HEK293T (cell line): Measurements from ENCODE around the gene C6orf163.

Experiments used
- ARNT ChIP-seq: fragments of 450-650 bp; IDR thresholded peaks from 2 replicates; pipeline ENCODE4 v1.6.1; 2017; ENCODE audit warnings: mild to moderate bottlenecking
- BHLHE40 ChIP-seq: fragments of 450-650 bp; IDR thresholded peaks from 2 replicates; pipeline ENCODE4 v1.6.1; 2016; ENCODE audit warnings: mild to moderate bottlenecking, moderate library complexity, borderline replicate concordance
- ELF4 ChIP-seq: fragments of 450-650 bp; IDR thresholded peaks from 2 replicates; pipeline ENCODE4 v1.6.1; 2017; ENCODE audit warnings: antibody characterized with exemption
- FOXA1 ChIP-seq: fragments of 450-650 bp; IDR thresholded peaks from 2 replicates; pipeline ENCODE4 v1.6.1; 2016; ENCODE audit warnings: mild to moderate bottlenecking
- FOXK2 ChIP-seq: fragments of 450-650 bp; IDR thresholded peaks from 2 replicates; pipeline ENCODE4 v1.6.1; 2016; ENCODE audit warnings: mild to moderate bottlenecking
- FOXM1 ChIP-seq: fragments of 450-650 bp; IDR thresholded peaks from 2 replicates; pipeline ENCODE4 v1.6.1; 2017; ENCODE audit warnings: mild to moderate bottlenecking, borderline replicate concordance
- HDGF ChIP-seq: fragments of 450-650 bp; IDR thresholded peaks from 2 replicates; pipeline ENCODE4 v1.6.1; 2017; ENCODE audit warnings: antibody characterized with exemption, borderline replicate concordance
- L3MBTL2 ChIP-seq: fragments of 450-650 bp; conservative IDR thresholded peaks from 2 replicates; pipeline ENCODE4 v1.6.1; 2016; ENCODE audit warnings: mild to moderate bottlenecking
- NFRKB ChIP-seq: fragments of 450-650 bp; IDR thresholded peaks from 2 replicates; pipeline ENCODE4 v1.6.1; 2016; ENCODE audit warnings: mild to moderate bottlenecking, moderate library complexity
- PKNOX1 ChIP-seq: fragments of 450-650 bp; IDR thresholded peaks from 2 replicates; pipeline ENCODE4 v1.6.1; 2016
- SP1 ChIP-seq: fragments of 450-650 bp; IDR thresholded peaks from 2 replicates; pipeline ENCODE4 v1.6.1; 2017
- SUZ12 ChIP-seq: fragments of 450-650 bp; IDR thresholded peaks from 2 replicates; pipeline ENCODE4 v1.6.1; 2016; ENCODE audit warnings: mild to moderate bottlenecking
- TARDBP ChIP-seq: fragments of 450-650 bp; IDR thresholded peaks from 2 replicates; pipeline ENCODE4 v1.6.1; 2016
- ZNF384 ChIP-seq: fragments of 450-650 bp; IDR thresholded peaks from 2 replicates; pipeline ENCODE4 v1.6.1; 2016

- TF ChIP-seq ZNF384 (no peak), PKNOX1 (no peak), NFRKB (no peak), TARDBP (no peak), SP1 (no peak), L3MBTL2 (no peak), FOXK2 (no peak), BHLHE40 (no peak), ELF4 (no peak), FOXM1 (no peak), SUZ12 (no peak), ARNT (no peak), HDGF (no peak), FOXA1 (no peak)
Measured at GRCh38 chr6:87333591-87334181, 10.9 kb upstream of the C6orf163 start.
